GM21825 (cell line): Measurements from ENCODE around the gene PCDHGA2.

Source experiments
- ATAC-seq: cut with Tn5 transposase; IDR thresholded peaks from one replicate; pipeline ENCODE4 v1.9.1; 2021; ENCODE audit warnings: mild to moderate bottlenecking, moderate library complexity; ENCODE audit not compliant: unreplicated experiment

PCDHGA2 gene

GRCh38 chr5:141382469-141383294 is 44.1 kb downstream of the PCDHGA2 start, which contains the start of gene PCDHGA7:
TSS of gene PCDHGA7 (plus strand) at chr5:141382742. CDS start at chr5:141382900, 158 bp downstream.
- no peak for ATAC-seq

- no peak for ATAC-seq
Measured at GRCh38 chr5:141383345-141383744, 44.8 kb downstream of the PCDHGA2 start.

GRCh38 chr5:141384471-141385267 is 46.1 kb downstream of the PCDHGA2 start:
- no peak for ATAC-seq

- ATAC-seq = peak; percentile 60
Measured at GRCh38 chr5:141387557-141388311, 49.2 kb downstream of the PCDHGA2 start, which contains the start of gene PCDHGB4. TSS of gene PCDHGB4 (plus strand) at chr5:141387698. CDS start at chr5:141387885, 187 bp downstream.

GRCh38 chr5:141388661-141389060 is 50.1 kb downstream of the PCDHGA2 start:
- ATAC-seq = no peak

- no peak for ATAC-seq
Measured at GRCh38 chr5:141389153-141390042, 50.8 kb downstream of the PCDHGA2 start.

- ATAC-seq = no peak
Measured at GRCh38 chr5:141392429-141393198, 54.1 kb downstream of the PCDHGA2 start, which contains the start of gene PCDHGA8. TSS of gene PCDHGA8 (plus strand) at chr5:141392633. CDS start at chr5:141392814, 181 bp downstream.
